A549 treated with AZD9567 at 1 μM for 4 hours (cell line): ENCODE data around the gene SERBP1. TPM values are rescaled to one million over a fixed set of nuclear protein-coding genes. Genes with fewer than 3 reads are reported as not detected.

Experiments used
- total RNA-seq: library from RNA; stranded (reverse); fragments of 200-300 nt; extraction: Qiagen RNA extraction; gene quantifications from 5 replicates; pipeline ENCODE4 v1.2.3, GENCODE V29; 2022; ENCODE audit not compliant: insufficient read depth

The SERBP1 gene
- 192 to 232 TPM (median 210 TPM) in 5 replicates for total RNA-seq

GRCh38 chr1:67430358-67431155, at the start of gene SERBP1:
Gene SERBP1, minus strand, starts transcription at chr1:67430402. Its CDS starts 102 bp downstream, at chr1:67430300.

Other genes with a start within 250 kb of the SERBP1 start
- 0.05 to 0.13 TPM (median 0.09 TPM) in 3 of 5 replicates, not detected in the others for gene IL12RB2, start 122.5 kb downstream of the SERBP1 start, total RNA-seq